ENCODE results near the gene ACOXL.

ACOXL gene

GRCh38 chr2:110878150-110878549, 145.8 kb downstream of the ACOXL start:
- DNase-seq (ENCODE audit: extremely low read depth, insufficient read length): no peak
- Histone ChIP-seq H3K4me3 (replicated peaks; ENCODE audit: low read depth, low read length) (no peak overlapping the region), H3K36me3 (ENCODE audit: control insufficient read depth, insufficient read depth, low read length) (no peaks in the 10 kb centered on the region), H3K27me3 (replicated peaks; ENCODE audit: control insufficient read depth, insufficient read depth, low read length) (no peaks in the 10 kb centered on the region)
- TF ChIP-seq, protein P1, sequence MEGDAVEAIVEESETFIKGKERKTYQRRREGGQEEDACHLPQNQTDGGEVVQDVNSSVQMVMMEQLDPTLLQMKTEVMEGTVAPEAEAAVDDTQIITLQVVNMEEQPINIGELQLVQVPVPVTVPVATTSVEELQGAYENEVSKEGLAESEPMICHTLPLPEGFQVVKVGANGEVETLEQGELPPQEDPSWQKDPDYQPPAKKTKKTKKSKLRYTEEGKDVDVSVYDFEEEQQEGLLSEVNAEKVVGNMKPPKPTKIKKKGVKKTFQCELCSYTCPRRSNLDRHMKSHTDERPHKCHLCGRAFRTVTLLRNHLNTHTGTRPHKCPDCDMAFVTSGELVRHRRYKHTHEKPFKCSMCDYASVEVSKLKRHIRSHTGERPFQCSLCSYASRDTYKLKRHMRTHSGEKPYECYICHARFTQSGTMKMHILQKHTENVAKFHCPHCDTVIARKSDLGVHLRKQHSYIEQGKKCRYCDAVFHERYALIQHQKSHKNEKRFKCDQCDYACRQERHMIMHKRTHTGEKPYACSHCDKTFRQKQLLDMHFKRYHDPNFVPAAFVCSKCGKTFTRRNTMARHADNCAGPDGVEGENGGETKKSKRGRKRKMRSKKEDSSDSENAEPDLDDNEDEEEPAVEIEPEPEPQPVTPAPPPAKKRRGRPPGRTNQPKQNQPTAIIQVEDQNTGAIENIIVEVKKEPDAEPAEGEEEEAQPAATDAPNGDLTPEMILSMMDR (IDR thresholded peaks at IDR 0.05; ENCODE audit: insufficient read depth, low read length, poor library complexity, severe bottlenecking): no peak

DNA sequence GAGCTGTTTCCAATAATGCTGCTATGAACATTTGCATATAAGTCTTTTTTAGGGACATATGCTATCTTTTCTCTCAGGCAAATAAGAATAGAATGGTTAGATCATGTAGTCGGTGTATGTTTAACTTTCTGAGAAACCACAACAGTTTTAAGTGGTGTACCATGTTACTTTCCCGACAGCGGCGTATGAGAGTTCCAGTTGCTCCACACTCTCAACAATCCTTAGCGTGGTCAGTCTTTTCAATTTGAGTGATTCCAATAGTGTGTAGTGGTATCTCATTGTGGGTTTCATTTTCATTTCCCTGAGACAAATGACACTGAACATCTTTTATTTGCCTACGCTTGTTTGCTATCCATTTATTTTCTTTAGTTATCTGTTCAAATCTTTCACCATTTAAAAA, 149.5 kb downstream of the ACOXL start:
- Histone ChIP-seq H3K36me3 (ENCODE audit: control insufficient read depth, insufficient read depth, low read length) (no peaks in the 10 kb centered on the region), H3K27me3 (replicated peaks; ENCODE audit: control insufficient read depth, insufficient read depth, low read length) (no peaks in the 10 kb centered on the region), H3K4me3 (replicated peaks; ENCODE audit: low read depth, low read length) (no peak overlapping the region)
- DNase-seq (ENCODE audit: extremely low read depth, insufficient read length): no peak
- TF ChIP-seq, protein P1 (IDR thresholded peaks at IDR 0.05; ENCODE audit: insufficient read depth, low read length, poor library complexity, severe bottlenecking): no peak

DNA sequence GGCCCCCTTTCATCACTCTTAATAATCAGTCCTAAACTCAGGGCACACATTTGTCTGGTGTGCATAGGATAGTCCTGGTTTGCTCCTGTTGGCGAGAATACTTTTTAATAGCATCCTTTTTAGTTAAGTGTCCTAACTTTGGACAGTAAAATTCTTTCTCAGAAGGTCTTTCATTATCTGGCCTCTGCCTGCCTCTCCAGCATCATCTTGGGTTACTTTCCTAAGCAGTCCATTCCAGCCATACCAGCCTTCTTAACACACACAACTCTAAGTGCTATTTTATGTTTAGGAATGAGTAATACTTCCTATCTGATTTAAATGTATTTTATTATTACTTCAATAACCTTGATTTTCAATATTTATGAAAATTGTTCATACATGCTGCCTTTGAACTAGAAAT, 151.0 kb downstream of the ACOXL start:
- DNase-seq (ENCODE audit: extremely low read depth, insufficient read length): no peak
- TF ChIP-seq, protein P1 (IDR thresholded peaks at IDR 0.05; ENCODE audit: insufficient read depth, low read length, poor library complexity, severe bottlenecking): no peak
- no peak overlapping the region for H3K4me3 ChIP-seq (replicated peaks; ENCODE audit: low read depth, low read length)
- no peaks in the 10 kb centered on the region for H3K36me3 ChIP-seq (ENCODE audit: control insufficient read depth, insufficient read depth, low read length)
- H3K27me3 ChIP-seq (replicated peaks; ENCODE audit: control insufficient read depth, insufficient read depth, low read length): no peaks in the 10 kb centered on the region

GRCh38 chr2:110885256-110885655, 152.9 kb downstream of the ACOXL start:
- Histone ChIP-seq H3K27me3 (replicated peaks; ENCODE audit: control insufficient read depth, insufficient read depth, low read length) (no peaks in the 10 kb centered on the region), H3K36me3 (ENCODE audit: control insufficient read depth, insufficient read depth, low read length) (no peaks in the 10 kb centered on the region), H3K4me3 (replicated peaks; ENCODE audit: low read depth, low read length) (no peak overlapping the region)
- no peak for DNase-seq (ENCODE audit: extremely low read depth, insufficient read length)
- TF ChIP-seq, protein P1 (IDR thresholded peaks at IDR 0.05; ENCODE audit: insufficient read depth, low read length, poor library complexity, severe bottlenecking): no peak

GRCh38 chr2:110886826-110887573, 154.6 kb downstream of the ACOXL start:
- no peak for DNase-seq (ENCODE audit: extremely low read depth, insufficient read length)
- TF ChIP-seq, protein P1 (IDR thresholded peaks at IDR 0.05; ENCODE audit: insufficient read depth, low read length, poor library complexity, severe bottlenecking): no peak
- H3K36me3 ChIP-seq (ENCODE audit: control insufficient read depth, insufficient read depth, low read length): no peaks in the 10 kb centered on the region
- no peaks in the 10 kb centered on the region for H3K27me3 ChIP-seq (replicated peaks; ENCODE audit: control insufficient read depth, insufficient read depth, low read length)
- H3K4me3 ChIP-seq (replicated peaks; ENCODE audit: low read depth, low read length): no peak overlapping the region

All from GM06990 (cell line).